Right lung (tissue), 5 donors: ENCODE measurements around the gene TNIK. TPM values are rescaled to one million over a fixed set of nuclear protein-coding genes. Genes with fewer than 3 reads are reported as not detected.
"Not testable (repeated sequence)": the region's sequence is repeated elsewhere in the genome, so short reads cannot be mapped to it uniquely, and the experiment has no call there.

ENCODE experiments used
- DNase-seq, 2 donors: peaks; one replicate each; pipeline ENCODE4 v3.0.0-alpha.2; 2013
- polyA plus RNA-seq, 5 donors: library from polyadenylated mRNA; unstranded; fragments of 120-200 nt; gene quantifications; one replicate each; pipeline versions ENCODE4 v1.2.1 to v1.2.3, GENCODE V29; 2013; ENCODE audit warnings: inconsistent platforms in 1 of 5, low replicate concordance in 1 of 5; ENCODE audit not compliant: insufficient read length in 5 of 5, insufficient read depth in 1 of 5

The TNIK gene
- polyA plus RNA-seq, 5 donors = 11.5 to 21.1 (median 16.2) TPM

- no peak for DNase-seq
These were observed 13.2 kb downstream of the TNIK start for GRCh38 chr3:171446801-171447578.

GRCh38 chr3:171446301-171446700, 13.9 kb downstream of the TNIK start:
- no peak for DNase-seq

- DNase-seq = no peak
These were observed 14.5 kb downstream of the TNIK start for GRCh38 chr3:171445620-171446204.

- no peak for DNase-seq
These were observed 16.1 kb downstream of the TNIK start for GRCh38 chr3:171444001-171444690.

GRCh38 chr3:171443211-171443957, 16.8 kb downstream of the TNIK start:
- DNase-seq = peak; percentile 39 to 65

- no peak for DNase-seq
These were observed 18.0 kb downstream of the TNIK start for GRCh38 chr3:171442184-171442583.

- no peak for DNase-seq
These were observed 18.8 kb downstream of the TNIK start for GRCh38 chr3:171441381-171441780.

- DNase-seq = no peak
These were observed 20.2 kb downstream of the TNIK start for GRCh38 chr3:171439996-171440395.

- DNase-seq = no peak
These were observed 23.0 kb downstream of the TNIK start for GRCh38 chr3:171437115-171437756.

- DNase-seq = no peak
These were observed 23.8 kb downstream of the TNIK start for GRCh38 chr3:171436380-171436779.

- DNase-seq = no peak
These were observed 24.4 kb downstream of the TNIK start for GRCh38 chr3:171435757-171436156.

GRCh38 chr3:171435143-171435542, 25.1 kb downstream of the TNIK start:
- DNase-seq = no peak

- DNase-seq = no peak
These were observed 27.7 kb downstream of the TNIK start for GRCh38 chr3:171432548-171432947.

- no peak for DNase-seq
These were observed 28.7 kb downstream of the TNIK start for GRCh38 chr3:171431550-171431949.

- DNase-seq = no peak
These were observed 29.7 kb downstream of the TNIK start for GRCh38 chr3:171430530-171430929.

GRCh38 chr3:171429635-171430034, 30.6 kb downstream of the TNIK start:
- no peak for DNase-seq

- no peak for DNase-seq
These were observed 31.3 kb downstream of the TNIK start for GRCh38 chr3:171428892-171429291.

- DNase-seq = no peak
These were observed 31.9 kb downstream of the TNIK start for GRCh38 chr3:171428321-171428787.

- no peak for DNase-seq
These were observed 32.4 kb downstream of the TNIK start for GRCh38 chr3:171427771-171428320.

GRCh38 chr3:171424063-171424462, 36.1 kb downstream of the TNIK start:
- DNase-seq = not testable (repeated sequence)

- not testable (repeated sequence) for DNase-seq
These were observed 37.4 kb downstream of the TNIK start for GRCh38 chr3:171422855-171423254.
